ENCODE measurements around the gene DIS3L2.
"Not testable (repeated sequence)": the region's sequence is repeated elsewhere in the genome, so short reads cannot be mapped to it uniquely, and the experiment has no call there.

Gene DIS3L2

DNA sequence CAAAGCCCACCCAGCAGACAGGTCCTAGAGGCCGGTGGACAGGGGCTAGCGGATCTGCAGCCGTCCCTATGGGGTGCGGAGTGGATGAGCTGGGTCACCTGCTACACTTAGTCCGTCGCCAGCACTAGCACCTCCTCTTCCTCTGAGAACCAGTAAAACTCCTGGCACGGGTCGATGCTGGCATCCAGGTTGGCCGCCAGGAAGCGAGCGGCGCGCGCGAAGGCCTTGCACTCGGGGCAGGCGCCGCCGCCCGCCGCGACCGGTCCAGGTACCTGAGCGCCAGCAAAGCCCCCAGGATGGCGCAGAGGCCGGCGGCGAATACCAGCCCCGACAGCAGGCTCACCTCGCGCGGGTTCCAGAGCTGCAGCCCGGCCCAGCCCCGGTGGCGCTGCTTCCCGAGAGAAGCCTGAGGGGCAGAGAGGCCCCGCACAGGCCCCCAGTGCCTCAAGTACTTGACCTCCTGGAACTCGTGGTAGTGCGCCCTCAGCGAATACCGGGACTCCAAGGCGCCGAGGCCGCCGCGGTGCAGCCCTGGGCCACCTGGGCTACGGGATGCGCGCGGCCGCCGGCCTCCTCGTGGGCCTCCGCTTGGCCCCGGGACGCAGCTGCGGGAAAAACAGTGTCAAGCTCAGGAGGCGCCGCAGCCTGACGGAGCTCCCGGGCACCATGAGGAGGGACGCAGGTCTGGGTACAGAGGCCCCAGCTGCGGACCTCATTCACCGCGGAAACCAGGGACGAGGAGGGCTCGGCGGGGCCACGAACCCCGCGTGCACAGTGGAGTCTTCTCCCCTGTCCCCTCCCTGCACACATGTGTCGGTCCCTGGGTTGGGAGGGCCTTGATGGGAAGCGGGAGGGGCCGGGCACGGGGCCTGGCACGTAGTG lies 389.5 kb downstream of the DIS3L2 start:
- no peak for DNase-seq (ENCODE audit: low read depth)

GRCh38 chr2:232351686-232352510 lies 390.4 kb downstream of the DIS3L2 start:
- DNase-seq (ENCODE audit: low read depth), result no peak

DNA sequence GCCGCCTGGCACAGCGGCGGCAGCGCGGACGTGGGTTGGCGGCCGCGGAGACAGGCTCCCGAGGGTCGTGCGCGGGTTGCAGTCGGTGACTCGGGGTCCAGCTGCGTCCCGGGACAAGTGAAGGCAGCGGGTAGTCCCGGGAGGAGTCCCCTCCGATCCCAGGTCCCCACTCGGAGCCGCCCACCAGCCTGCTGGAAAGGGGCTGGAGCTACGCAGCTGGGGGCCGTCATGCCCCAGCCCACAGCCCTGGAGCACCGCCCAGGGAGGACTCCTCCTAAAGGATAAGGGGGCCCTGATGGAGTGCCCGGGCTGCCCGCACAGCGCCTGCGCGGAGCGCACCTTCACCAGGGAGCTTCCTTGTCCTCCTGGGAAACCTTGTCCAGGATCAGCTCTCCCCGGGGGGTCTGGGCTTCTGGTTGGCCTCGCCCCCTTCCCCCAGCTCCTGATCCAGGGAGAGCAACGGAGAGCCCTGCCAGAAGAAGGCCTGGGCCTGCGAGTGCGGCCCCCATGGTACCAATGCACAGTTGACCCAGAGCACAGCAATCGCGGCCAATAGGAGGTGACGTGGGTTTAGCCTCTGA lies 391.1 kb downstream of the DIS3L2 start:
- DNase-seq (ENCODE audit: low read depth), result no peak

- no peak for DNase-seq (ENCODE audit: low read depth)
These were observed 391.6 kb downstream of the DIS3L2 start for GRCh38 chr2:232353096-232353495.

DNA sequence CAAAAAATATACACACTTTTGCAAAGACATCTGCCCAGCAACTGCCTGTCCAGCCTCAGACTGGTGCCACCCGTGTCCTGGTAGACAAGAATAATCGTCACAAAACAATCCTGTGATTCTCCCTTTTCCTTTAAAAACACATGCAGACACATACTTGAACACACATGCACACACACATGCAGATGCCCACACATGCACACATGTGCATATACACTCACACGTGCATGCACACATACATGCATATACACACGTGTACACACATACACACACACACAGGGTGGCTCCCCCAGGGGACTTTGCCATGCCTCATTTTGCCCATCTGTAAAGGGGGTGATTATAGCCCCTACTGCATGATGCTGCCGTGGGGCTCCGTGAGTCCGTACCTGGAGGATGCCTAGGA lies 392.1 kb downstream of the DIS3L2 start:
- no peak for DNase-seq (ENCODE audit: low read depth)

DNA sequence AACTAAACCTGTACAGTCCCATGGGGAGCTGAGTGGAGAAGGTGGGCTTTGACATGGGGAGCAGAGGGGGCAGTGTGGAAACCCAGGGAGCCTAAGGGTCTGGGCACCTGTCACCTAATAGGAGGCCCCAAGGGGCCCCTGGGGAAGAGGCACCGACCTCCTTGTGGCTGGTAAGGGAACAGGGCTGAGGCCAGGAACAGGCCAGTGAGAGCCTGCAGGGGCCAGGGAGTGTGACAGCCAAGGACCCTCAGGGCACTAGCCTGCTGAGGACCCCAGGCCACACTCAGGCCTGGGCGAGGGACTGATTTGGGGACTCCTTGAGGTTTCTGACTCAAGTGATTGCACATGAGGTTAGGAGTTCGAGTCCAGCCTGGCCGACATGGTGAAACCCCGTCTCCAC lies 392.6 kb downstream of the DIS3L2 start:
- DNase-seq (ENCODE audit: low read depth), result no peak

- DNase-seq (ENCODE audit: low read depth), result no peak
These were observed 400.1 kb downstream of the DIS3L2 start for GRCh38 chr2:232361646-232362045.

DNA sequence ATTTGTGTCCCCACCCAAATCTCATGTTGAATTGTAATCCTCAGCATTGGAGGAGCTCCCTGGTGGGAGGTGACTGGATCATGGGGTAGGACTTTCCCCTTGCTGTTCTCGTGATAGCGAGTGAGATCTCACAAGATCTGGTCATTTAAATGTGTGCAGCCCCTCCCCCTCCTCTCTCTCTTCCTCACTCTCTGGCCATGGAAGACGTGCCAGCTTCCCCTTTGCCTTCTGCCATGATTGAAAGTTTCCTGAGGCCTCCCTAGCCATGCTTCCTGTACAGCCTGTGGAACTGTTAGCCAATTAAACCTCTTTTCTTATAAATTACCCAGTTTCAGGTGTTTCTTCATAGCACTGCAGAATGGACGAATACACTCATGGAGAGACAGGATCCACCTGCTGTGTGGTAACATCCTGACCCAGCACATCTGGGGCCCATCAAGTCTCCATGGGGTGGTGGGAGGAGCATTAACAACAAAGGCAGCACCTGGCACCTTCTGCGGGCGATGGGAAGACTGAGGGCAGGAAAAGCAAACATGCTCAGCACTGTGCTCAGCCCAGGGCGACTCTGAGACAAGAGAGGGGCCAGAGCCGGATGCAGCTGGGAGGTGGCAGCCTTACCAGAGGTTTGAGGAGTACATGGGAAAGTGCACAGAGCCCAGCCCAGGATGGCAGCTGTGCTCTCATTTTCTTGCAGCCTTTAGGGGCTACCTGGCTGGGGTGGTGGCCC lies 400.8 kb downstream of the DIS3L2 start:
- no peak for DNase-seq (ENCODE audit: low read depth)

- DNase-seq (ENCODE audit: low read depth), result not testable (repeated sequence)
These were observed 401.7 kb downstream of the DIS3L2 start for GRCh38 chr2:232363064-232363783.

DNA sequence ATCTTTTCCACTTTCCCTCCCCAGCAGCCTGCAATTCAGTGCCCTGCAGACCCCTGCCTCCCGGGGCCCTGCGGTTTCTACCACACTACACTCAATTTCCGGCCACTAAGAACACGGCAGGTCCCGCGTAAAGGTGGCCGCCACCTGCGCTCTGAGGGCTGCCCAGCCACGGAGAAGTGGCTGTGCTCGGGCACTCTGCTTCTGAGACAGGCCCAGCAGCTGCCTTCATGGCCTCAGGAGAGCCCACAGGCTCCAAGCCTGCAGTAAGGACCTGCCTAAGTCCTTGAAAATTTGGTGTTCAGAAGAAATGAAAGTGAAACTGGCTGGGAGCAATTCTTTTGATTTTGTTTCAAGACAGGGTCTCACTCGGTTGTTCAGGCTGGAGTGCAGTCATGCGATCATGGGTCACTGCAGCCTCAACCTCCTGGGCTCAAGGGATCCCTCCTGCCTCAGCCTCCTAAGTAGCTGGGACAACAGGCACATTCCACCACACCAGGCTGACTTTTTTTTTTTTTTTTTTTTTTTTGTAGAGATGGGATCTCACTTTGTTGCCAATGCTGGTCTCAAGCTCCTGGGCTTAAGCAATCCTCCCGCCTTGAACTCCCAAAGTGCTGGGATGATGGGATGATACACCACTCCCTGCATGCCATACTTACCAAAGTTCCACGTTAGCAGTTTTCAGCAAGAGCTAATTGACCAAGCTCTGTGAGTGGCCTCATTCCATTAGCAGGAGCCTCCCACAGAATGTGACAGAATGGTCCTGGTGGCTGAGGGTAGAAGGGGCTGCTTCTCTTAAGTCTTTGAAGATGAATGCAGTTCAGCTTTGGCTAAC lies 402.5 kb downstream of the DIS3L2 start:
- DNase-seq (ENCODE audit: low read depth), result no peak

DNA sequence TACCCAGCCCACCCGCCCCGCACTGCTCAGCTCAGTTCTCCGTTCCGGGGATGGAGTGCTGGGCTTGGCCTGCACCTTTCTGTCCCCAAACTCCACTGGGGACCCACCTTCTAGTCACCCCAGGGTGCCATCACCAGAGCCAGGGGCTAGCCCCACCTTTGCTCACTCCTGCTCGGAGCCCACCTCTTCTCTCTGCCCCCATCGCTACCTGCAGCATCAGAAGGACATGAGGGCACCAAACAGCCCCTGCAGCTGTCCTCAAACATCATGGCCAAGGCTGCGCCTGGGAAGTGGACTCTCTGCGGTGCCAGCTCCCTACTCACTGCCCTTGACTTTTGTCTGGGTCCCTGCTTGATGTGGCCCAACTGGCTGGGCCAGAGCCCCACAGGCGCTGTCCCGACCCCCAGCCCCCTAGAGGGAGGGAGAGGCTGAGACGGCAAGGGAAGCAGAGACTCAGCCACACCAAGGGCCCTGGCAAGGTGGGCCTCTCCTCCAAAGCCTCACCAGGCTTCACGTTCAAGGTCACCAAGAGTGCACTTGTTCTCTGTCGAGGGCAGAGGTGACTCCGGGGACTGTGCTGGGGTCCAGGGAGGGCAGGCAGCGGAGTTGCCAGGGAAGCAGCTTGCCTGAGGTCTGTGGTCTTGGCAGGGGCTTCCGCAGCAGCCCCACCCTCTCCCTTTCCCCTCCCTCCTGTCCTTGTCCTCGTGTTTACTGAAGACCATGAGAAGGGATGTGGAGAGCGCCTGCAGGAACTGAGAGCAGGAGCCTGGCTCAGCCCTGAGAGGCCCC lies 403.5 kb downstream of the DIS3L2 start:
- DNase-seq (ENCODE audit: low read depth), result not testable (repeated sequence)

DNA sequence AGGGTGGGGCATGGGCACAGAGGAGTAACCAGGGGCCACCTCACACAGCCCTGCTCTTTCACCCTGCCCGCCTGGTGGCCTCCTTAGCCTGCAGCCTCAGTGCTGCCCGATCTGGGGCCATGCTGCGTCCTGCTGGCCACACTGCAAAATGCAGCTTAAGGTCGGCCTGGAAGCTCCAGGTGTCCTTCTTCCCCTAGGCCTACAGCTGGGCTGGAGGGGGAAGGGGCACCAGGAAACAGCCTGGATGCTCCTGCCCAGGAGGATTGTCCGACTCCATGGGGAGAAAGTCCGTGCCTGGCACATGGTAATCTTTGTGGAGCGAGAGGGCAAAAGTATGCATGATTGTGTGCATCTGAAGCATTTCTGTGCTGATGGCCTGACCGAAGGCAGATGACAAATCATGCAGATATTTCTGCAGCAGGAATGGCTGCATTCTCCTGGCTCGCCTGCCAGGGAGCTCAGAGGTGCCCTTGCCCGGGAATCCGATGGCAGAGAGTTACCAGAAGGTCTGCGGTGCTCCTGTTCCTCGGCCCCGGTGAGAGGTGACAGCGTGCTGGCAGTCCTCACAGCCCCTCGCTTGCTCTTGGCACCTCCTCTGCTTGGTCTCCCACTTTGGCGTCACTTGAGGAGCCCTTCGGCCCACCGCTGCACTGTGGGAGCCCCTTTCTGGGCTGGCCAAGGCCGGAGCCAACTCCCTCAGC lies 404.3 kb downstream of the DIS3L2 start:
- DNase-seq (ENCODE audit: low read depth), result no peak

DNA sequence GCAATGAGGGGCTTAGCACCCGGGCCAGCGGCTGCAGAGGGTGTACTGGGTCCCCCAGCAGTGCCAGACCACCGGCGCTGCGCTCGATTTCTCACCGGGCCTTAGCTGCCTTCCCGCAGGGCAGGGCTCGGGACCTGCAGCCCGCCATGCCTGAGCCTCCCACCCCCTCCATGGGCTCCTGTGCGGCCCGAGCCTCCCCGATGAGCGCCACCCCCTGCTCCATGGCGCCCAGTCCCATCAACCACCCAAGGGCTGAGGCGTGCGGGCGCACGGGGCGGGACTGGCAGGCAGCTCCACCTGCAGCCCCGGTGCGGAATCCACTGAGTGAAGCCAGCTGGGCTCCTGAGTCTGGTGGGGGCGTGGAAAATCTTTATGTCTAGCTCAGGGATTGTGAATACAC lies 404.9 kb downstream of the DIS3L2 start:
- DNase-seq (ENCODE audit: low read depth), result not testable (repeated sequence)

DNA sequence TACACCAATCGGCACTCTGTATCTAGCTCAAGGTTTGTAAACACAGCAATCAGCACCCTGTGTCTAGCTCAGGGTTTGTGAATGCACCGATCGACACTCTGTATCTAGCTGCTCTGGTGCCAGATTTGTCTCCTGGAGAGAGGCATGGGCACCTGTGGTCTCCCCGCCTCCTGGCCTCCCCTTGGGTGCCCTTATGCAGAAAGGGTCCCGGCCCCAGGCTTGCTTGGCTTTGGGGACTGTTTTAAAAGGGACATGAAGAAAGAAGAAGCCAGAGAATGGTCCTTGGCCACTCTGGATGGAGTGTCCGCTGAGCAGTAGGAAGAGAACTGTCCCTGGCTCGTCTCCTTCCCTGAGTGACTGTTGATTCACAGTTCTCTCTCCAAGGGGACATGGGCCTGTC lies 405.5 kb downstream of the DIS3L2 start:
- no peak for DNase-seq (ENCODE audit: low read depth)

GRCh38 chr2:232367591-232368233 lies 406.2 kb downstream of the DIS3L2 start:
- DNase-seq (ENCODE audit: low read depth), result no peak

GRCh38 chr2:232368311-232368731 lies 406.8 kb downstream of the DIS3L2 start:
- no peak for DNase-seq (ENCODE audit: low read depth)

- DNase-seq (ENCODE audit: low read depth), result no peak
These were observed 407.8 kb downstream of the DIS3L2 start for GRCh38 chr2:232369126-232369951.

GRCh38 chr2:232370007-232370406 lies 408.5 kb downstream of the DIS3L2 start:
- DNase-seq (ENCODE audit: low read depth), result not testable (repeated sequence)
